ENCODE data around the gene CDCA7.
"Not testable (repeated sequence)": the region's sequence is repeated elsewhere in the genome, so short reads cannot be mapped to it uniquely, and the experiment has no call there.

CDCA7 gene

DNA sequence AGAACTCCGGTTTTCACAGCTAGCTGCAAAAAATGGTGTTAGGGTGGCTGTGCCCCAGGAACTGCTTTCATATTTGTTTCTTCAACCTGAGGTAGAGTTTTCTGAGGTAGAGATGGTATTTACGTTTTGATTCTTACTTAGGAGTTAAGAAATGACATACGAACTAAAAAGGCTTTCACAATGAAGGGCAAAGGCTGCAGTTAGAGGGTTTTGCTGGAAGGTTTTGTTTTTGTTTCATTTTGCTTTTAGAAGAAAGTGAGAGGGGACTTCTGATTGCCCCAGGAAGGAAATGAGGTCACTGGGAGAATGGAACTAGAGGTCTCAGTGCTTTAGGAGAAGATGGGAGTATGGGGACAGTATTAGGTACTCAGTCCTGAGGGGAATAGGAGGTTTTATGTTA, 15.5 kb downstream of the CDCA7 start:
- no peak for DNase-seq

DNA sequence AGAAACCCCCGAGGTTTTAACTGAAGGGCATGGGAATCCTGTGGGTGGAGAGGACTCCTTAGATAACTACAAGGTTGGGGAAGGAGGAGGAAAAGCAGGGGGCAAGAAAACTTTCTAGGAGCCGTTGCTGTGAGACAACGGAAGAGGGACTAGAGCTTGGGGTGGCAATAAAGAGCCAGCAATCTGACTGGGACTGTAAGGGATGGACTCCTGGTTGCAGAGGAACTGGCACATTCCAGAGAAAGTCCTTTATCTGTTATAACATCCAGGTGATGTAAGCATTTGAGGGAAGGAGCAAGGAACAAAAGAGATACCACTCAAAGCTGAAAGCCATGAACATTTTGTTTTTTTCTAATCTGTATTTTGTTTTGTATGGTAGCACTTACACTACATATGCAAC, 16.4 kb downstream of the CDCA7 start:
- no peak for DNase-seq

DNA sequence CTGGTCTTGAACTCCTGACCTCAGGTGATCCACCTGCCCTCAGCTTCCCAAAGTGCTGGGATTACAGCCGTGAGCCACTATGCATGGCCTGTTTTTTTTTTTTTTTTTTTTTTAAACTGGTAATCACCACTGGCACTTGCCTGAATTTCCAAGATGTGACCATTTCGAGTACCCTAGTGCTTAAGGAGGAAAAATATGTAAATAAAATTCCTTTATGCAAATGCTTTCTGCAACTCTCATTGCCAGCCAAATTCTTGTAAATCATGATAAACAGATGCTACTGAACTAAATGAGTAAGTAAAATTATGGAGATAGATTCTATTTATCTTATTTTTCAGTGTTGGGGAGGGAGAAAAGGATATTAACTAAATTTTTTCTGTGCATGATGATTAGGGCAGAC, 18.6 kb downstream of the CDCA7 start:
- DNase-seq = no peak

DNA sequence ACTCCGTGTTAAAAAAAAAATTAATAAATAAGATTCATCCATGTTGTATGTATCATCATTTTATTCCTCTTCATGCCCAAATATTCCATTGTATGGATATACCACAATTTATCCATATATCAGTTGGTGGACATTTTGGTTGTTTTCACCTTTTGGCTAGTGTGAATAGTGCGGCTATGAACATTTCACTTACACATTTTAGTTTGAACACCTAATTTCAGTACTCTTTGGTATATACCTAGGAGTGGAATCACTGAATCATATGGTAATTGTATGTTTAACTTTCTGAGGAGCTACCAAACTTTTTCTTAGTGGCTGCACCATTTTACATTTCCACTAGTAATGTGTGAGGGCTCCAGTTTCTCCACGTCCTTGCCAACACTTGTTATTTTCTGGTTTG, 20.0 kb downstream of the CDCA7 start:
- no peak for DNase-seq

DNA sequence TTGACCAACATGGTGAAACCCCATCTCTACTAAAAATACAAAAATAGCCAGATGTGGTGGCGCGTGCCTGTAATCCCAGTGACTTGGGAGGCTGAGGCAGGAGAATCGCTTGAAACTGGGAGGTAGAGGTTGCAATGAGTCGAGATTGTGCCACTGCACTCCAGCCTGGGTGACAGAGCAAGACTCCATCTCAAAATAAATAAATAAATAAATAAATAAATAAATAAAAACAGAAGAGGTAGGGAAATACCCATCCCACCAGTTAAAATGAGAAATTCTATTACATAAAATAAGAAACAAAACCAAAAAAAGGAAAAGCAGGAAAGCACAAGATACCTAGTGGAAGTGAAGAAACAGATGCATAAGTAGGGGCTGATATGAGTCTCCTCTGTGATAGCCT, 30.9 kb downstream of the CDCA7 start:
- DNase-seq = not testable (repeated sequence)

DNA sequence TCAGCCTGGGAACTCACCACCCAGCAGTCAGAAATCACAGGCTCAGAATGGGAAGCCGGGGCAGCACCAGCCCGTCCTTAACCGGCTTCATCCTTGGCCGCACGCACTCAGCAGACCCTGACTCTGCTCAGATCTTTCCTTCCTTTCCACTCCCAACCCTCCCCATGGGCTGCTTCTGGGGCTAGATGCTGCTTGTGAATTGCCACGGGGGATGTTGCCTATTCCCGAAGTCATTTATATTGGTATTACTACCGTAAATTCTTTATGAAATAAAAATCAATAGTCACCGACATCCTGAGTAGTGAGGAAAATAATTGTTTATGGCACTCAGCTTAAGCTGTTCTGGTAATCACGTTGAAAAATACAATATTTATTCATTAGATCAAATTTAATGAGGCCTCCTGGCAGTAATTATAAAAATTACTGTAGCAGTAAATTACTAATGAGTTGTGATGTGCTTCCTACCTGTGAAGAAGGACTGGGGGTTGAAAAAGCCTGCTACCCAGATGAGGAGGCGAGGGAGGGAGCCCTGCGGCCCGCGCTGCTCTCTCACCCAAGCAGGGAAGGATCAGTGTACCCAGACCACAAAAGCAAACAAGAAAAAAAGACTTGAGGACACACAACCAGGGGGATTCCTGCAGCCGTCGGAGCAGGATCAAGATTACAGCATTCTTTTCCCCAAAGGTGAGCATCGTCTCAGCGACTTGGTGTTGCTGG, 31.5 kb downstream of the CDCA7 start:
- DNase-seq = no peak

DNA sequence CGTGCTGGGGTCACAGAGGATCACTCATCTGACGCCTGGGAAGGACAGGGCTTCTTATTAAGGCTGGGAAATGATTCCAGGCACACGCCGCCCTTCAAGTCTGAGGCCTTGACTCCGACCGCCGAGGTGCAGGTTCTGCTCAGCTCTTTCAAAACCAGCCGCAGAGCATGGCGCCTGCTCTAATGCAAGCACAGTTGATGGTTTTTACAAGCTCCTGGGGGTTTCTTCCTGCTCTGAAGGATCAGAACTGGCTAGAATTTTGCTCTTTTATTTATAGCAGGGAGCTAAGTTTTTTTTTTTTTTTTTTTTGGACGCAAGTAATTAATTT, 32.0 kb downstream of the CDCA7 start:
- no peak for DNase-seq

DNA sequence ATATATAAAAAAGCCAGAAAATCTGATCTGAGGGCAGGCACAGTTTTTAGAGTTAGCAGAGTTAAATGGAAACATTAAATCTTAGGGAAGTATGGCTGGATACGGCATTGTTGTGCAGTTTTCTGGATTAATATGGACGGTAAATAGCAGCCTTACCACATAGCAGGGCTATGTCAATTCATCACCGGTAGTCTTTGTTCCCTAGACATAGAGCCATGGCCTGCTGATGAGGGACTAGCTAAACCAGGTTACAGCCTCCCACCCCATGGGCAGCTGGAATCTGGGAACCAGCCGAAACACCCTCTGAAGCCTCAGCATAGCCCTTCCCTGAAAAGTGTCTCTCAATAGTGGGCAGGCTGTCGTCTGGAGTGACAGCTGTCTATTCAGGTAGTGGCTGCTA, 32.4 kb downstream of the CDCA7 start:
- DNase-seq = no peak

DNA sequence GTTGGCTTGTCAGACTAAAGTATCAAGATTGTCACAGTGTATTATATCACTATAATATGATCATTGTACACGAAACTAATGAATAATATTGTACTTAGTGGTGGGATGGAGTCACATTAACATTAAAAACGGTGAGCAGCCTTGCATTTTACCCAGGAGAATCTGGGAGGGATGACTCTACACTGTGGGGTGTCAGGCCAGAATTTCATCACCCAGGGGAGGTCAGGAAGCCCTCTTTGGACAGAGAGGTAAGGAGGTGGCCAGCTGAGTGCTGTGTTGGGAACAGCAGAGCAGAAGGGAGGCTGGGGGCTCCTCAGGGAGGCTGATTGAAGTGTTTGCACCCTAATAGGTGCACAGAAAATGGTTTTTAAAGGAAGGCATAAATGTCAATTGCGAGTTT, 33.0 kb downstream of the CDCA7 start:
- no peak for DNase-seq

DNA sequence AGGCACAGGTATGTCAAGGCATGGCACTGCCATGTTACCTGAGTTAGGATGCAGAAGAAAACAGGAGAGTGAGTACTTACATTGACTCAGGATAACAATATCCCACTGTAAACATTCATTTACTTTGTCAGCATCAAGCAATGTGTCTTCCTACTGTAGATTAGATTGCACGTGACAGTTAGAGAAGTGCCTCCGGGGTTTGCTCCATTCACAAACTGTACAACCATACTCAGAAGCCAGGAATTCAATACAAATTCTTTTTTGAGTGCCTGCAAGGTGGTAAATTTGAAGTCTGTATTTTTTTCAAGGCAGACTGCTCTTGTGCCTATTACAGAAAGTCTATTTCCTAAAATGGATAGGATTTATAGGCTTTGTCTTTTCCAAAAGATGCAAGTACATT, 34.1 kb downstream of the CDCA7 start:
- no peak for DNase-seq

DNA sequence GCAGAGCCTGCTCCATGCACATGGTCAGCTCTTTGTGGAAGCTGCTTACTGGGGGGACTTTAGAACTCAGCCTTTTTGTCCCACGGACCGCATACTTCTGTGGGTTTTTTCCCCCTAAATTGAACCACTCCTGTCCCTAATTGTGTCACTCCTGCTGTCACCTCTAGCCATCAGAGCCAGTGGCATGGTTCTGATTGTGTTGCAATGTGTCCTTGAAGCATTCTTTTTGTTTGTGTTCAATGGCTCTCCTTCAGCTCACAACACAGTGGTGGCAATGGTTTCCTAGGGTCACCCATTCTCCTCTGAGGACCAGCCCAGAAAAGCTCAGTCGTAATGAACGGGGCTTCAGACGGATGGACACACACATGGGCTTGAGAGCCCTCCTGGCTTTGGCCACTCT, 35.4 kb downstream of the CDCA7 start:
- no peak for DNase-seq

DNA sequence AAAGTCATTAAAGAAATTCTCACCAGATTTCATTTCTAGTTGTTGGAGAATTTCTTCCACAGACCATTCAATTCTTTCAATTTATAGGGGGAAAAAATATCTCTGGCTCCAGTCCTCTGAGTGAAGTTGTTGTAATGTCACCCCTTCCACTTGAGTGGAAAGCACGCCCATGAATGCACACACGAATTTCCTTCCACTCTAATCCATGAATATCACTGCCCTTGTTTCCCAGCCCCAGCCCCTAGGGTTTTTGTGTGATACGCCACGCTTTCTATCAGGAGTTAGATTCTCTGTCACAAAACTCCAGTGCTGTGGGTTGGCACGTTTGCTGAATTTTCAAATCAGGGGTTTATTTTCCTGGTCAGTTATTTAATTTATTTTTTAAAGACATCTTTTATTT, 38.1 kb downstream of the CDCA7 start:
- no peak for DNase-seq

DNA sequence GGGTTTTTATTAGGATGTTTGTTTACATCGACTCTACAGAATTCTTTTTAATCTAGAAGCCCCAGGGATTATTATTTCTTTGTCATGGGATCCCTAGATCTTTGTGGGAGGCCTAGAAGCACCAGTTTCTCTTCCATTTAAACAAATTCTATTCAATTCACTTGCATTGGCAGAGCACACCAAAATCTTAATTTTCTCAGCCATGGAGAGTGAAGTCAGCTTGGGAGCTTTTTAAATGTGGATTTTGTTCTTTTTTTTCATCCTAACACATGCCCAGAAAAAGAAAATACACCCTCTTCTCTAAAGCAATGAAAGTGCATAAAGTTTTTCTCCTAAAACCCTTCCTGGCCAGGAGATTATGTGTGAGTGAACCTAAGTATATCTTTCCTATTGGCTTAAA, 38.5 kb downstream of the CDCA7 start:
- DNase-seq = no peak

DNA sequence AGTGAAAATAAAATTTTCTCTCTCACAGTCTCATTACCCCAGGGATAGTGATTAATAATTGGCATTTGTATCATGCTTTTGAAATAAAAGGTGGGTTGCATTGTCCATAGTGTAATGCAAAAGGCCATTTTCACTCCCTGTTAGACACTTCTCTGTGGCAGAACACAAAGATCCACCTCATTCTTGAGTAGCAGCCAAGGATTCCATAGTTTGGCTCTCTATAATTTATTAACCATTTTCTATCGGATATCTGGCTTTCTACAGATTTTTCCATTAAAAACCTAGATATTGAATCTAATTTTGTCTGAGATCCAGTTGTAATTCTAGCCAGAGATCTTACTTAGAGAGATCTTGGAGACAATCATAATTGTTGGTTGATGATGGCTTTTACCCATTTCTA, 39.0 kb downstream of the CDCA7 start:
- DNase-seq = no peak

DNA sequence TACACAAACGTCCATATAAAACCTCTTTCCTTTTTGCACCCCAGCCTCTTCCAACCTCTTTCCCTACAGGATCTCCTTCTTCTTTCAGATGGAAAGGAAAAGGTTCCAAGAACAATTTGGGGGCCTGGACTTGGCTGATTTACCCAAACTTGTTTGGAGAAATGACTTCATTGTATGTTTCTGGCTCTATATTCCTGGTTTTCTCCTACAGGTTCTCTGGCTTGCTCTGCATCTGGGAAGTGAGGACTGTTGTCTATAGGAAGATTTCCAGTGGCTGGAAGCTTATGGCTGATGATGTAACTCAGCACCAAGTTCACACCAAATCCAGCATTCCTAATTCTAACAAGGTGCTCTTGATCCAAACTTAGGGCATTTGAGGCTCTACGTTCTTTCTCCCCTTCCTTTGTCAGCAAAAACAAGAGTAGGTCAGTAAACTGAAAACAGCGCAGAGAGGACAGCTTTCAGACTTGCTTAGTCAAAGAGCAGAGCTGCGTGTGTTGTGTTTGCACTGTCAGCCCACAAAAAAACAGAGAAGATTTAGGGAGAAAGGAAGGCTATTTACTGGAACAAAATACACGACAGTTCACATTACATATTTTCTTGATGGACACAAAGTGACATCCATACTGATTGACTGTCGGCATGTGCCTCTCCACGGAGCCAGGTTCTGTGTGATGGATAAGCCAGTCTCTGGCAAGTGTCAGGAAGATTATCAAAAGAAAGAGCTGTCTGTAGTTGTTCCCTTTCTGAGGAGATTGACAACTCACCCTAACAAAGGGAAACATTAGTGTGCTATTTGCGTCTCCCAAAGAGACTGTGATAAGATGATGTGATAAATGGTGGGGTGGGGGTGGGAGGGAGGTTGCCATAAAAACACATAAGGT, 39.7 kb downstream of the CDCA7 start:
- DNase-seq = no peak

DNA sequence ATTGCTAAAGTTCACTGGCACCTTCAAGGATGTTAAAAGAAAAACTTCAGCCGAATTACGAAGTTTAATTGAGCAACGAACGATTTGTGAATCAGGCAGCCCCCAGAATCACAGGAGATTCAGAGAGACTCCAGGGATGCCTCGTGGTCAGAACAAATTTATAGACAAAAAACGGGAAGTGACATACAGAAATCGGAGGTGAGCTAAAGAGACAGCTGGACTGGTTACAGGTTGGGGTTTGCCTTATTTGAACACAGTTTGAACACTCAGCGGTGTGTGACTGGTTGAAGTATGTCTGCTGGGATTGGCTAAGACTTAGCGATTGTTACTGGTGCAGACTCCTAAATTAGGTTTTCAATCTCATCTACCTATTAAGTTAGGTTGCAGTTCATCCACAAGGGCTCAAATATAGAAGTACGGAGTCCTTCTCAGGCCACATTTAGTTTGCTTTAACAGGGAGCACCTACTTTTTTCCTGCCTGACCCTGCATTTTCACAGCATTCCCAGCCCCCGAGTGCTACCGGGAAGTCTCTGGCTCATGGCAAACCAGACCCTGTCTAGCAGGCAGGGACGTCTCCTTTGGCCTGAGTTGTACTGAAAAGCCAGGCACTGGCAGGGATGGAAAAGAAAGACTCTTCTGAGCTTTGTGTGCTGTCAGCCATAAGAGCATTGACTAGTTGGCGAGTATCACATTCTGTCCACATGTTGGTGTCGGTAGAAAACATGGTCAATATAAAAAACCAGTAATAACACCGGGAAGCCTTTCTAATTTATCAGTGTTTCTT, 41.1 kb downstream of the CDCA7 start:
- no peak for DNase-seq

DNA sequence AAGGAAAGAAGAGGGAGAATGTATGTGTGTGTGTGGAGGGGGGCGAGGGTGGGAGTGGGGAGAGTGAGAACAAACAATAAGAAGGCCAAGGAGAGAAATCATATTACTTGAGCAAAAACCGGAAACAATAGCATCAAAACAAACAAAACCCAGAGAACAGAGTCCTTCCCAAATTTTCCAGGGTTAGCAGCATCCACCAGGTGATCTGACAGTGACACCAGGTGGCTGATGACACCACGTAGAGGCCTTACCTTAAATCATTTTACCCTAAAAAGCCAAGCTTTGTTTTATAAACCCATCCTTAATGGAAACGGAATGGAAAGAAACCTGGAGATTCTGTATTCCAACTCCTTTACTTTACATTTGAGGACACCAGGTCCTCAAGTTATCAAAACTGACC, 42.9 kb downstream of the CDCA7 start:
- DNase-seq = no peak

DNA sequence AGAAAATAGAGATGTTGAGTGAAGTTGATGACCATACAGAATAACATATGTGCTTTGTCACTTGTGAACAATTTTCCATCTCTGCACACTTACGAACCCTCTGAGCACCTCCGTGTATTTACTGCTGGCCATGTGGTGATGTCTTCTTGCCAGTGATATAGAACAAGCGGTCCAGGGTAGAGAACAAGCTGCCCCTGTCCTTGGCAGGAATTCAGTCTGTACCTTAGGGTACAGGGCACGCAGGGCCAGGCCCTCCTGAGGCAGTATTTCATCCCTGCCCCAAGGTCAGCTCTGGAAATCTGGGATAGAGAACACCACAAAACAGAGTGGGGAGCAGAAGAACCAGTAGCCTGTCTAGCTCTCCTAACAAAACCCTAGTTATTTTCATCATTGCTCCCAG, 44.6 kb downstream of the CDCA7 start:
- no peak for DNase-seq

DNA sequence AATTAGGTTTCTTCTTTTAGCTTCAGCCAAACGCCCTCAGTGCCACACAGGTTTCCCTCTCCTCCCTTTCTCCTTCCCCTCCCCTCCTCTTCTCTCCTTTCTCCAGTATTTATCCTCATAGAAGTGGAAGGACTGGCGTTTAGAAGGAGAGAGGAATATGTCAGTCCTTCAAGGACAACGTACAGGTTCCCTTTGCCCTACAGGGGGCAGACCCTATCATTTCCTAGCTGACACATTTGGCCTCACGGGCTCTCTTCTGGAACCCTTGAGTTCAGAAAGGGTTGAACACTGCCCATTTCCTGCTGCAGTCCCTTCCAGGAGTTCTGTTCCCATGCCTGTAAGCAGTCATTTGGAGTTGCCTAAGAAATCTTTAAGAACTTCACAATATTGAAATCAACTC, 46.1 kb downstream of the CDCA7 start:
- no peak for DNase-seq

DNA sequence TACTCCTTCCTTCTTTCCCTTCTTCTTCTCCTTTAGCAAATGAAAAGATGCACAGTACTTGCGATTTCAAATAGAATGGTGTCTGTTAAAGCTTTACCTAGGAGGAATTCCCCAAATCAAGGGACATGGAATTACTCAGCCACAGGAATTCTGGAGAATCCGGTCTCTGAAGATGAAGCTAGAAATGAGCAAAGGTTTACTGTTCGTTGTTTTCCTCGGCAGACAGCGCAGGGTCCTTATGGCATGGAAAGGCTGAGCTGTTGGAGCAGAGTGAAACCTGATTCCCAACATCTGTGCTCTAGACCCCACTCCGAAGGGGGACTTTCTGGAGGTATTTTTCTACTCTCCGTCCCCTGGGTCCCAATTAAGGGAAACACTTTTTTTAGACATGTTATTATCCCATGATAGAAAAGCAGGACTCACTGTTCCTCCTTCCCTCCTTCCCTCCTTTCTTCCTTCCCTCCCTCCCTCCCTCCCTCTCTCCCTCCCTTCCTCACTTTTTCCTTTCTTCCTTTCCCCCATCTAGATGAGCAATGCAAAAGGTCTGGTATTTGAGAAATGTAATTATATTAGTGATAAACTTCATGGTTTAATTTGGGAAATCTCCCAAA, 47.1 kb downstream of the CDCA7 start:
- DNase-seq = no peak

DNA sequence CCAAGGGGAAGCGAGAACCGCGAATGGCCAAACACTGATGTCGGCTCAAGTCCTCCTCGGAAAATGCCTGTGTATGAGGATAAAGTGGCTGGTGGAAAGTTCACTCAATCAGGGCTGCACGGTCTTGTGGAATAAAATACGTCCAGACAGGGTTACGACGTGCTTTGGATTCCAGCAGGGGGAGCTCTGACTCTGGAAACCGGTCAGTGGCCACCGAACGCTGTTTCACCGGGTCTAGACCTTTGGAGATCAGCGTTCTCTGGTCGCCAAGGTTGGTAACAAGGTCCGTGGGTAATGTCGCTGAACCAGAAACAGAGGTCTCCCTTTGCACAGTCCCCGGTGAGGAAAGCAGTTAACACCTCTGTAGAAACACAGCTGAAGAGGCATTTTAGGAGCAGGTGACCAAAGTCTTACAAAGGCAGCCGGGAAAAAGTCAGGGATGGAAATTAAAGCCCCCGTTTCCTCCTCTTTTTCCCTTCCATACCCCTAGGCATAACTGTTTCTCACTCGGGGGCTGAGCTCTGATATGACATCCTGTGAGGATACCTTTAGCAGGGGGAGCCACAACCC, 47.8 kb downstream of the CDCA7 start:
- peak; percentile 80 for DNase-seq

DNA sequence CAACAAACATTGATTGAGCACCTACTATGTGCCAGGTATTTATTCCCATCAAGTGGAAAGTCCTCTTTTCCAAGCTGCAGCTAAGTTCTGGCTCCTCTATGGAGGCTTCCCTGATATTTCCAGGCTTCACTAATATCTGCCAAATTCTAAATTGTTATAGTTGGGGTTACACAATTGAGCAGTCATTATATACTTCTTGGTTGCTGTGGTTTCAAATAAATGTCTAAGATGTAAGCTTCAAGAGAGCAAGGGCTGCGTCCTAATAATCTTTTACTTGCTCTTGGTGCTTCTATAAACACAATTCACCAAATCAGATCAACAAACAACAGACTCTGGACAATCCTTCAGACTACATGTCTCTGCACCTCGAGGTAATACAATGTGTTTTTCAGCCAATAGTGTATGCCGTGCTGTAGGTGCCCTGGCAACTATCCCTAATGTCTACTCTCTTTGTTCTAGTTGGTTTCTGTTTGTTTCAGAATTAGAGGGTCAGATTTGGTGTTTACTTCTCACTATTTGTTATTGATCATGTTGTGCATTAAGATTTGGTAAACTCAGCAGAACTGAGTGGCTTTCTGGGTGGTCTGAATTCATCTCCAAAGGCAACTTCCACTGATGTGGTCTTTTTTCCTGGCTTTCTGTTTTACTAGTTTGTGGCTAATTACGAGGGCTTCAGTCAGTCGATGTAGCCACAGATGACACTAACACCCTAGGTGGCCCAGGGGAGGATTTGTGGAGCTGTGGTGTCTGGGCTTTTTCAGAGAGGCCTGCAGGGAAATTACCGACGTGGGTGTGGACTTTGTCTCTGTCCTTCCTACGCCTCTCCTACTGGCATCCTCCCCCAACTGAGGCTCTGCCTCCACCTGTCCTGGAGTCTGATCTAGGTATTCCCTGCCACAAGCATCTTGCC, 50.4 kb downstream of the CDCA7 start:
- no peak for DNase-seq

Measured in stimulated activated CD4-positive, alpha-beta T cell treated with anti-CD3 and anti-CD28 coated beads, Interleukin-1b, Interleukin-23, amount 100 ng/mL, for 48 hours (primary cell).